Measurements from ENCODE around the gene R3HDM4. TPM values are rescaled to one million over a fixed set of nuclear protein-coding genes. Genes with fewer than 3 reads are reported as not detected.

Gene R3HDM4
- total RNA-seq, 2 donors from 2014 or later = 37.6 to 42.4 TPM

DNA sequence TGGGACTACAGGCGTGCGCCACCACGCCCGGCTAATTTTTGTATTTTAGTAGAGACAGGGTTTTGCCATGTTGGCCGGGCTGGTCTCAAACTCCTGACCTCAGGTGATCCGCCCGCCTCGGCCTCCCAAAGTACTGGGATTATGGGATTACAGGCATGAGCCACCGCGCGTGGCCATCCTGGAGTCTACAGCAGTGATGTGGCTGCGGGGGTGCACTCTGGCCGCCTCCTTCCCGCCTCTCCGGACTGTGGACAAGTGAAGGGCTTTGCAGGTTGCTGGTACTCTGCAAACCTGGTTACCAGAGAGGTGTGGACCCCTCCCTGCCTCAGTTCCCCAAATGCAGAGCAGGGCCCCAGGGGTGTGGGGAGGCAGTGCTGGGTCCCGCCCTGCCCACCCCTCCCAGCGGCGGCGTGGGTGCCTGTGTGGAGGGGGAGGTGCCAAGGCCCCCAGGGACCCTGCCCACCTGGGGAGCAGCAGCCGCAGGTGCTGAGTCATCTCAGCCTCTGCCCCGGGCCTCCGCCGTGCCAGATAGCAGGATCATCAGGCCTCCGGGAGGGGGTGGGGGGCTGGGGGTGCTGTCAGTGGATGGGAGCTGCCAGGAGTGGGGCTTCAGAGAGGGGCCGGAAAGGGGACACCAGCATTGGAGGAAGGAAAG is 36.0 kb upstream of the R3HDM4 start:
- H3K4me3 ChIP-seq = no peak overlapping the region
- no peaks in the 10 kb centered on the region for H3K36me3 ChIP-seq
- no peaks in the 10 kb centered on the region for H3K27me3 ChIP-seq (replicated peaks; ENCODE audit: insufficient read depth)
- DNase-seq (ENCODE audit: low spot score) (no peak), ATAC-seq (ENCODE audit: insufficient number of reproducible peaks, low FRiP score, low read depth) (no peak)
- H3K27ac ChIP-seq = no peak overlapping the region
- no peaks in the 10 kb centered on the region for H3K9me3 ChIP-seq
- TF ChIP-seq, protein P1, sequence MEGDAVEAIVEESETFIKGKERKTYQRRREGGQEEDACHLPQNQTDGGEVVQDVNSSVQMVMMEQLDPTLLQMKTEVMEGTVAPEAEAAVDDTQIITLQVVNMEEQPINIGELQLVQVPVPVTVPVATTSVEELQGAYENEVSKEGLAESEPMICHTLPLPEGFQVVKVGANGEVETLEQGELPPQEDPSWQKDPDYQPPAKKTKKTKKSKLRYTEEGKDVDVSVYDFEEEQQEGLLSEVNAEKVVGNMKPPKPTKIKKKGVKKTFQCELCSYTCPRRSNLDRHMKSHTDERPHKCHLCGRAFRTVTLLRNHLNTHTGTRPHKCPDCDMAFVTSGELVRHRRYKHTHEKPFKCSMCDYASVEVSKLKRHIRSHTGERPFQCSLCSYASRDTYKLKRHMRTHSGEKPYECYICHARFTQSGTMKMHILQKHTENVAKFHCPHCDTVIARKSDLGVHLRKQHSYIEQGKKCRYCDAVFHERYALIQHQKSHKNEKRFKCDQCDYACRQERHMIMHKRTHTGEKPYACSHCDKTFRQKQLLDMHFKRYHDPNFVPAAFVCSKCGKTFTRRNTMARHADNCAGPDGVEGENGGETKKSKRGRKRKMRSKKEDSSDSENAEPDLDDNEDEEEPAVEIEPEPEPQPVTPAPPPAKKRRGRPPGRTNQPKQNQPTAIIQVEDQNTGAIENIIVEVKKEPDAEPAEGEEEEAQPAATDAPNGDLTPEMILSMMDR (IDR thresholded peaks at IDR 0.05) = no peak
- peaks cover 0 to 6% of the 10 kb centered on the region in 2 donors for H3K4me1 ChIP-seq (ENCODE audit: control insufficient read depth in 1 of 2, low read depth in 2 of 2)

DNA sequence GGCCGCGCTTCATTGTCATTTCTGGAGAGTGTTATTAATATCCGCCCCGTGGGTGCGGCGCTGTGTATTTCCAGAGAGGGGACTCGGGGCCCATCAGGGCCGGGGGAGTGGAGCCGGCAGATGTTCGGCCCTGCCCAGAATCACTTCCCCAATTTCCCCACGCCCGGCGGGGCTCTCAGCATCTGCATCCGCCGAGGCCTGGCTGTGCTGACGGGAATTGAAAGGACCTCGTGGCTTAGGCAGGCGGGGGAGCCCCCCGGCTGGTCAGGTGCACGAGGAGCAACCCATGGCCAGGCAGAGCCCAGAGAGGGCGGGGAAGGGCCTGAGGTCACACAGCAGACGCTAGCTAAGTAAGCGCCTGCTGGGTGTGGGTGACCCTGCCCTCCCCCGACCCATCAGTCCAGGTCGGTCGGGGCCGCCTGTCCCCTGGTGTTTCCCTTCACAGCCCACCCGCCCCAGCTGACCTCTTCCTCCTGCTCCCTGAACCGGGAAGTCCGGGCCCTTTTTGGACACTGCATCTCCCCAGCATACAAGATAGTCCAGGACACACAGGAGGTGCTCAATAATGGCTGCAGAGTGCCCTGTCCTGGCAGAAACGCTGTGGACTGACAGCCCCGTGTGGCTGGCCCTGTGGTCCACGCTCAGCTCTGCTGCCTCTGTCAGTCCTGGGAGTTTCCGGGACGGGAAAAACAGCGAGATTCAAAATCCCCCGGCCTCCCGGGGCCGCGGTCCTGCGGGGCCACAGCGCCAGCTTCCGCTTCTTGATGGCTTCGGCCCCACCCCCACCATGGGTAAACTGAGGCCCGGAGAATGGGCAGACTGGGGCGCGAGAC is 34.9 kb upstream of the R3HDM4 start:
- Histone ChIP-seq H3K4me3 (no peak overlapping the region), H3K27ac (no peak overlapping the region), H3K27me3 (replicated peaks; ENCODE audit: insufficient read depth) (no peaks in the 10 kb centered on the region), H3K9me3 (no peaks in the 10 kb centered on the region), H3K4me1 (ENCODE audit: control insufficient read depth in 1 of 2, low read depth in 2 of 2) (peaks cover 0 to under 1% of the 10 kb centered on the region in 2 donors), H3K36me3 (no peaks in the 10 kb centered on the region)
- DNase-seq (ENCODE audit: low spot score) (no peak), ATAC-seq (ENCODE audit: insufficient number of reproducible peaks, low FRiP score, low read depth) (no peak)
- TF ChIP-seq, protein P1 (IDR thresholded peaks at IDR 0.05) = no peak

DNA sequence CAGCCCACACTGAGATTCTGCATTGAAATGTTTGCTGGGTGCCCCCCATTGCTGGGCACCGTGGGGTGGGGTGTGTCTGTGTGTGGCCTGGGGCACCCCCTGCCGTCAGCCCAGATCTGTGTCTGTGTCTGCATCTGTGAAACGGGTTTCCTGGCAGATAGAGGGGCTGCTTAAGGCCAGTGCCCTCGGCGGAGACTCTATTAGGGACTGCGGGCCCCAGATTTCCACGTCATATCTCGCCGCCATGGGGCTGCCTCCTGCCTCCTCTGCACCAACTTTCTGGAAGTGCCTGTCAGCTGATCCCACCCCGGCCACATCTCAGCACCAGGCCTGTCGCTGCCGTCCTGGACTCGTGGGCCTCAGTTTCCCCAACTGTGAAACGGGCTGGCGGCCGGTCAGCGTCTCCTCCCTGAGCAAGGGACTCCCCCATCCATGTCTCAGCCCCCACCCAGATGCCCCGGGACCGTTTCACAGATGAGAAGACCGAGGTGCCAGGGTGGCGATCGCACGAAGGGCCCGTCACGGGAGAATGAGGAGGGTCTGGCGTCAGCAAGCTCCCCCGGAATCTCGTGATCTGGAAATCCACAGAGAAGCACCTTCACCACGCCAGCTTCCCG is 34.2 kb upstream of the R3HDM4 start:
- Histone ChIP-seq H3K4me3 (no peak overlapping the region), H3K9me3 (no peaks in the 10 kb centered on the region), H3K27me3 (replicated peaks; ENCODE audit: insufficient read depth) (no peaks in the 10 kb centered on the region), H3K27ac (no peak overlapping the region), H3K4me1 (ENCODE audit: control insufficient read depth in 1 of 2, low read depth in 2 of 2) (no peaks in the 10 kb centered on the region), H3K36me3 (no peaks in the 10 kb centered on the region)
- no peak for DNase-seq (ENCODE audit: low spot score)
- ATAC-seq (ENCODE audit: insufficient number of reproducible peaks, low FRiP score, low read depth) = no peak
- TF ChIP-seq, protein P1 (IDR thresholded peaks at IDR 0.05) = no peak

DNA sequence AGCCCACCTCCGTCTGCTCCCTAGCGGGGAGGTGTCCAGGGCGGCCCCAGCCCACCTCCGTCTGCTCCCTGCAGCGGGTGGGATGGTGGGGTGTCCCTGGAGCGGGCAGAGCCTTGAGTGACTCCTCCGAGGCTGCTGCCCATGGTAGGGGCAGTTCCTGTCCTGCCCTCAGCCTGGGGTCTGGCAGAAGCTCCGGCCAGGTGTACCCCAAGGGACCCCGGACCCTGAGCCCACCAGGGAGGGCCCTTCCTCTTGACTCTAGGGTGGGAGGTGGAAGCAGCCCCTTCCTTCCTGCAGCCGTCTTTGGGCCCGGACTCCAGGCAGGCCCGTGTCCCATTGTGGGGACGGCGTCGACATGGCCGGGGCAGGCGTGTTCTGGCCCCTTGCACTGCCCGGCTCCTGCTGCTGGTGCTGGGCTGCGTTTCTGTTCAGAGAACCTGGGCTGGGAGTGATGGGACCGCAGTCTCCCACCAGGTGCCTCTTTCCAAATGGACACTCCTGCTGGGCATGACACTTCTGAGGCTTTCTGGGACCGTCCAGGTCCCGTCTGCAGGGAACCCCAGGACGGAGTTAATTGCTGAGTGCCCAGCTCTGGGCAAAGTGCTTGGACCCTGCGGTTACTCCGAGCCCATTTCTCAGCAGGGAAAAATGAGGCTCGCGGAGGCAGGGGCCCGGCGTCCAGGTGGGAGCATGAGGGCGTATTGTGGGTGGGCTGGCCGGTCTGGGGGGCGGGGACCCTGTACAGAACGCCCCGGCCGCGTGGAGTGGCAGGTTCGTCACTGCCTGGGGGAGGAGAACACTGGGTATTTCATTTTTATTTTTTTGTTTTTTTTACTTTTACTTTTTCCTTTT is 32.6 kb upstream of the R3HDM4 start:
- ATAC-seq (ENCODE audit: insufficient number of reproducible peaks, low FRiP score, low read depth) = no peak
- Histone ChIP-seq H3K9me3 (no peaks in the 10 kb centered on the region), H3K27me3 (replicated peaks; ENCODE audit: insufficient read depth) (no peaks in the 10 kb centered on the region), H3K4me1 (ENCODE audit: control insufficient read depth in 1 of 2, low read depth in 2 of 2) (peaks cover under 1 to 12% of the 10 kb centered on the region in 2 donors), H3K4me3 (no peak overlapping the region), H3K36me3 (no peaks in the 10 kb centered on the region), H3K27ac (no peak overlapping the region)
- DNase-seq (ENCODE audit: low spot score) = no peak
- TF ChIP-seq, protein P1 (IDR thresholded peaks at IDR 0.05) = no peak
